SH-SY5Y (cell line): ENCODE results near the gene GPC5.

Experiments
- GATA2 ChIP-seq: IDR thresholded peaks from 2 replicates; pipeline ENCODE4 v1.6.1; 2011; ENCODE audit warnings: mild to moderate bottlenecking, low read depth, low read length
- GATA3 ChIP-seq: IDR thresholded peaks from 2 replicates; pipeline ENCODE4 v1.6.1; 2011; ENCODE audit warnings: low read depth, mild to moderate bottlenecking, low read length, moderate library complexity

GRCh38 chr13:91747186-91747585 lies 348.8 kb downstream of the GPC5 start:
- no peak for TF ChIP-seq GATA3
- no peak for TF ChIP-seq GATA2
